Measurements from ENCODE around the gene TDP1.
A peak's percentile ranks its signal among the peaks of the same experiment; 100 is the strongest.

TDP1 gene

DNA sequence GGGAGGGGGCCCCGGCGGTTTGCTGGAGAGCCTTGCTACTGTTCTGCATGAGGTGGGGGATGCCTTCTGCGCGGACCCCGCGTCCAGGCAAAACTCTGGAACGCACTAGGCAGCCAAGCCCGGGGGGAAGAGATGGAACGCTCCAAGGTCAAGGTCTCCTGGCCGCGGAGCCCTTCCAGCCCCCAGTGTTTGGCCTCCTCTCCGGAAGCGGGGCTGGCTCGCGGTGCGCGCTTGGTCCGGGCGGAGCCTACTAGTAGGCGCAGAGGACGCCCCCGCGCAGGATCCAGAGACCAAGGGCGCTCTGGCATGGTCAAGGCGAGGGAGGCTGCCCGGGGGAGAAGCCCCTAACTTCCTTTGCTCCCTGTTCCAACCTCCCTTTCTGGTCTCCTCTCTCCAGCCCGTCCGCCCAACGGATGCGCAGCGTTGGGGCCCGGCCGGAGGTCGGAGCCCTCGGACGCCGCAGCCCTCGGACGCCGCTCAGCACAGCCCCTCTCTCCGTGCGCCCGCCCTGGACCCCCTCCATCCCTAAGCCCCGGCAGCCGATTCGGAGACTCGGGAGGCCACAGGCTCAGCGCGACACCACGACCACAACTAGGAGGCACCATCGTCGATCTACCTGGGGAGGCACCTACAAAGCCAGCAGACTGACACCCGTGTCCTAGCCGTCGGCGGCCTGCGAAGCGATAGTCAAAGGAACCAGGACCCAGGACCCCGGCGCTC is 105.4 kb downstream of the TDP1 start:
- TF ChIP-seq, protein P1, sequence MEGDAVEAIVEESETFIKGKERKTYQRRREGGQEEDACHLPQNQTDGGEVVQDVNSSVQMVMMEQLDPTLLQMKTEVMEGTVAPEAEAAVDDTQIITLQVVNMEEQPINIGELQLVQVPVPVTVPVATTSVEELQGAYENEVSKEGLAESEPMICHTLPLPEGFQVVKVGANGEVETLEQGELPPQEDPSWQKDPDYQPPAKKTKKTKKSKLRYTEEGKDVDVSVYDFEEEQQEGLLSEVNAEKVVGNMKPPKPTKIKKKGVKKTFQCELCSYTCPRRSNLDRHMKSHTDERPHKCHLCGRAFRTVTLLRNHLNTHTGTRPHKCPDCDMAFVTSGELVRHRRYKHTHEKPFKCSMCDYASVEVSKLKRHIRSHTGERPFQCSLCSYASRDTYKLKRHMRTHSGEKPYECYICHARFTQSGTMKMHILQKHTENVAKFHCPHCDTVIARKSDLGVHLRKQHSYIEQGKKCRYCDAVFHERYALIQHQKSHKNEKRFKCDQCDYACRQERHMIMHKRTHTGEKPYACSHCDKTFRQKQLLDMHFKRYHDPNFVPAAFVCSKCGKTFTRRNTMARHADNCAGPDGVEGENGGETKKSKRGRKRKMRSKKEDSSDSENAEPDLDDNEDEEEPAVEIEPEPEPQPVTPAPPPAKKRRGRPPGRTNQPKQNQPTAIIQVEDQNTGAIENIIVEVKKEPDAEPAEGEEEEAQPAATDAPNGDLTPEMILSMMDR (IDR thresholded peaks at IDR 0.05; ENCODE audit: control insufficient read depth, insufficient read depth, low read depth, low read length, missing control alignments): no peak
- no peak for DNase-seq (ENCODE audit: low read depth)
- H3K4me3 ChIP-seq (ENCODE audit: control insufficient read depth, low read depth, low read length): peak overlapping the region; percentile 7; the same call in 1 of the 2 replicates

DNA sequence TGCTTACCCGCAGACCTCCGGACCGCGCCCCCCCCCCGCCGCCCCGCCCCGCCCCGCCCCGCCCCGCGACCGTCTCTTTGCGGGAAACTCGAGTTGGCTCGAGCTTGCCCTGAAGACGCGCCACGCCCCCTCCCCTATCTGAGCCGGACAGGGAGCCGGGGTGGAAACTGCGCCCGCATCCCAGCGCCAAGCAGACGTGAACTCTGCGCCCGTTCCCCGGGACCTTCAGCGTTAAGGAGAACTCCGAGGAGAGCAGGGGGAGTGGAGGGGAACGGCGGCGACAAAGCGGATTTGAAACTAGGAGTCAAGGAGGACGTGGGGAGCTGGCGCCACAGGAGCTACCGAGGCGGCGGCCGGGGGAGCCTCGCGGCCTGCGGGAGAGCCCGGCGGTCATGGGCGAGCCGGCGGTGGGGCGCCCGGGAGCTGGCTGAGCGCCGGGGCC is 106.0 kb downstream of the TDP1 start, which contains the start of gene KCNK13:
Gene KCNK13 (plus strand): TSS at position 310 of the 442 bp plus-strand sequence. CDS start 212 bp downstream, outside the sequence.
- DNase-seq (ENCODE audit: low read depth): no peak
- H3K4me3 ChIP-seq (ENCODE audit: control insufficient read depth, low read depth, low read length): peak within 1 kb of the TSS; percentile 7
- TF ChIP-seq, protein P1 (IDR thresholded peaks at IDR 0.05; ENCODE audit: control insufficient read depth, insufficient read depth, low read depth, low read length, missing control alignments): no peak

- DNase-seq (ENCODE audit: low read depth): no peak
- TF ChIP-seq, protein P1 (IDR thresholded peaks at IDR 0.05; ENCODE audit: control insufficient read depth, insufficient read depth, low read depth, low read length, missing control alignments): no peak
- no peak overlapping the region for H3K4me3 ChIP-seq (ENCODE audit: control insufficient read depth, low read depth, low read length)
Observed at GRCh38 chr14:90062127-90062794, 106.5 kb downstream of the TDP1 start.

GRCh38 chr14:90062822-90063539 is 107.3 kb downstream of the TDP1 start:
- TF ChIP-seq, protein P1 (IDR thresholded peaks at IDR 0.05; ENCODE audit: control insufficient read depth, insufficient read depth, low read depth, low read length, missing control alignments): no peak
- no peak overlapping the region for H3K4me3 ChIP-seq (ENCODE audit: control insufficient read depth, low read depth, low read length)
- DNase-seq (ENCODE audit: low read depth): no peak

- TF ChIP-seq, protein P1 (IDR thresholded peaks at IDR 0.05; ENCODE audit: control insufficient read depth, insufficient read depth, low read depth, low read length, missing control alignments): no peak
- DNase-seq (ENCODE audit: low read depth): no peak
- no peak overlapping the region for H3K4me3 ChIP-seq (ENCODE audit: control insufficient read depth, low read depth, low read length)
Observed at GRCh38 chr14:90072350-90072749, 116.6 kb downstream of the TDP1 start.

DNA sequence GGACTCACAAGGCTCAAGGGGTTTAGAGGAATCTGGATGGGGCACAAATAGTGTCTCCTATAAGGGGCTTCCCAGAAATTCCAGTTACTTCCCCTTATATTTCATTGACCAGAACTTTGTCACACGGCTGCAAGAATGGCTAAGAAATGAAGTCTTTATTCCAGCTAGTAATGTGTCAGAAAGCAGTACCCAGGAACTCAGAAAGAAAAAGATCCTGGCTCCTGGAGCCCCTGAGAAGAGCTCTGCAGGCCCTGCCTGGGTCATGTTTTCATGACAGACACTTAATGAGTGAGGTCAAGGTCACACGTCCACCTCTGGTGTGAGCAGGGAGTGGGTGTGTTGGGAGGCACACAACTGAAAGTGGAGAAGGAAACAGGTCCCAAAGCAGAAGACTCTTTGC is 123.8 kb downstream of the TDP1 start:
- TF ChIP-seq, protein P1 (IDR thresholded peaks at IDR 0.05; ENCODE audit: control insufficient read depth, insufficient read depth, low read depth, low read length, missing control alignments): no peak
- H3K4me3 ChIP-seq (ENCODE audit: control insufficient read depth, low read depth, low read length): no peak overlapping the region
- DNase-seq (ENCODE audit: low read depth): no peak

Data from AG09309 (cell line).